ENCODE data around the gene POLR1D. TPM values are rescaled to one million over a fixed set of nuclear protein-coding genes. Genes with fewer than 3 reads are reported as not detected.

POLR1D gene
- total and polyA plus RNA-seq, 9 donors: 98.0 to 146 (median 110) TPM

- no peaks in the 10 kb centered on the region for H3K27me3 ChIP-seq (ENCODE audit: control insufficient read depth, insufficient read depth, low read length)
- no peak overlapping the region for H3K27ac ChIP-seq (ENCODE audit: low read length)
- no CpG with 5 or more reads among the region's 1 CpG for WGBS (ENCODE audit: insufficient coverage)
- H3K4me3 ChIP-seq (ENCODE audit: low read length): no peak overlapping the region
- H3K9me3 ChIP-seq (replicated peaks; ENCODE audit: control insufficient read depth, low read depth, low read length): no peaks in the 10 kb centered on the region
- no peak for DNase-seq
- no peaks in the 10 kb centered on the region for H3K36me3 ChIP-seq (ENCODE audit: control insufficient read depth, insufficient read depth, low read length)
- no peaks in the 10 kb centered on the region for H3K4me1 ChIP-seq (ENCODE audit: control insufficient read depth, insufficient read depth, low read length)
Observed at GRCh38 chr13:27588405-27588804, 33.3 kb upstream of the POLR1D start.

- no peak overlapping the region for H3K4me3 ChIP-seq (ENCODE audit: low read length)
- DNase-seq: no peak
- H3K27me3 ChIP-seq (ENCODE audit: control insufficient read depth, insufficient read depth, low read length): no peaks in the 10 kb centered on the region
- H3K27ac ChIP-seq (ENCODE audit: low read length): no peak overlapping the region
- no peaks in the 10 kb centered on the region for H3K4me1 ChIP-seq (ENCODE audit: control insufficient read depth, insufficient read depth, low read length)
- H3K9me3 ChIP-seq (replicated peaks; ENCODE audit: control insufficient read depth, low read depth, low read length): no peaks in the 10 kb centered on the region
- no peaks in the 10 kb centered on the region for H3K36me3 ChIP-seq (ENCODE audit: control insufficient read depth, insufficient read depth, low read length)
Observed at GRCh38 chr13:27592865-27593264, 28.8 kb upstream of the POLR1D start.

GRCh38 chr13:27593267-27593666 is 28.4 kb upstream of the POLR1D start:
- no peaks in the 10 kb centered on the region for H3K36me3 ChIP-seq (ENCODE audit: control insufficient read depth, insufficient read depth, low read length)
- no peaks in the 10 kb centered on the region for H3K9me3 ChIP-seq (replicated peaks; ENCODE audit: control insufficient read depth, low read depth, low read length)
- H3K27ac ChIP-seq (ENCODE audit: low read length): no peak overlapping the region
- H3K4me1 ChIP-seq (ENCODE audit: control insufficient read depth, insufficient read depth, low read length): no peaks in the 10 kb centered on the region
- no peaks in the 10 kb centered on the region for H3K27me3 ChIP-seq (ENCODE audit: control insufficient read depth, insufficient read depth, low read length)
- 67% methylated on average over 1 of the region's 3 CpGs for WGBS (ENCODE audit: insufficient coverage)
- no peak overlapping the region for H3K4me3 ChIP-seq (ENCODE audit: low read length)
- no peak for DNase-seq

GRCh38 chr13:27595055-27595811 is 26.5 kb upstream of the POLR1D start:
- no peaks in the 10 kb centered on the region for H3K27me3 ChIP-seq (ENCODE audit: control insufficient read depth, insufficient read depth, low read length)
- no peak overlapping the region for H3K27ac ChIP-seq (ENCODE audit: low read length)
- DNase-seq: no peak
- H3K4me1 ChIP-seq (ENCODE audit: control insufficient read depth, insufficient read depth, low read length): no peaks in the 10 kb centered on the region
- H3K36me3 ChIP-seq (ENCODE audit: control insufficient read depth, insufficient read depth, low read length): no peaks in the 10 kb centered on the region
- H3K9me3 ChIP-seq (replicated peaks; ENCODE audit: control insufficient read depth, low read depth, low read length): no peaks in the 10 kb centered on the region
- H3K4me3 ChIP-seq (ENCODE audit: low read length): no peak overlapping the region
- 92% methylated on average over 2 of the region's 2 CpGs for WGBS (ENCODE audit: insufficient coverage)

GRCh38 chr13:27599096-27599495 is 22.6 kb upstream of the POLR1D start:
- H3K9me3 ChIP-seq (replicated peaks; ENCODE audit: control insufficient read depth, low read depth, low read length): no peaks in the 10 kb centered on the region
- H3K36me3 ChIP-seq (ENCODE audit: control insufficient read depth, insufficient read depth, low read length): no peaks in the 10 kb centered on the region
- no peaks in the 10 kb centered on the region for H3K4me1 ChIP-seq (ENCODE audit: control insufficient read depth, insufficient read depth, low read length)
- DNase-seq: no peak
- H3K27ac ChIP-seq (ENCODE audit: low read length): no peak overlapping the region
- H3K27me3 ChIP-seq (ENCODE audit: control insufficient read depth, insufficient read depth, low read length): no peaks in the 10 kb centered on the region
- no peak overlapping the region for H3K4me3 ChIP-seq (ENCODE audit: low read length)

- Histone ChIP-seq H3K4me3 (ENCODE audit: low read length) (no peak overlapping the region), H3K9me3 (replicated peaks; ENCODE audit: control insufficient read depth, low read depth, low read length) (no peaks in the 10 kb centered on the region), H3K36me3 (ENCODE audit: control insufficient read depth, insufficient read depth, low read length) (no peaks in the 10 kb centered on the region), H3K4me1 (ENCODE audit: control insufficient read depth, insufficient read depth, low read length) (no peaks in the 10 kb centered on the region), H3K27ac (ENCODE audit: low read length) (no peak overlapping the region), H3K27me3 (ENCODE audit: control insufficient read depth, insufficient read depth, low read length) (no peaks in the 10 kb centered on the region)
- DNase-seq: peak; percentile 27
- WGBS (ENCODE audit: insufficient coverage): no CpG with 5 or more reads among the region's 5 CpGs
Observed at GRCh38 chr13:27599845-27600553, 21.7 kb upstream of the POLR1D start.

- H3K4me3 ChIP-seq (ENCODE audit: low read length): no peak overlapping the region
- H3K9me3 ChIP-seq (replicated peaks; ENCODE audit: control insufficient read depth, low read depth, low read length): no peaks in the 10 kb centered on the region
- H3K4me1 ChIP-seq (ENCODE audit: control insufficient read depth, insufficient read depth, low read length): no peaks in the 10 kb centered on the region
- no peak overlapping the region for H3K27ac ChIP-seq (ENCODE audit: low read length)
- no peak for DNase-seq
- H3K36me3 ChIP-seq (ENCODE audit: control insufficient read depth, insufficient read depth, low read length): no peaks in the 10 kb centered on the region
- no peaks in the 10 kb centered on the region for H3K27me3 ChIP-seq (ENCODE audit: control insufficient read depth, insufficient read depth, low read length)
- WGBS (ENCODE audit: insufficient coverage): 86% methylated on average over 1 of the region's 1 CpG
Observed at GRCh38 chr13:27600711-27601110, 21.0 kb upstream of the POLR1D start.

GRCh38 chr13:27601208-27601607 is 20.5 kb upstream of the POLR1D start:
- no peaks in the 10 kb centered on the region for H3K36me3 ChIP-seq (ENCODE audit: control insufficient read depth, insufficient read depth, low read length)
- no peak for DNase-seq
- H3K4me1 ChIP-seq (ENCODE audit: control insufficient read depth, insufficient read depth, low read length): no peaks in the 10 kb centered on the region
- no peaks in the 10 kb centered on the region for H3K27me3 ChIP-seq (ENCODE audit: control insufficient read depth, insufficient read depth, low read length)
- WGBS (ENCODE audit: insufficient coverage): no CpG with 5 or more reads among the region's 2 CpGs
- H3K4me3 ChIP-seq (ENCODE audit: low read length): no peak overlapping the region
- no peaks in the 10 kb centered on the region for H3K9me3 ChIP-seq (replicated peaks; ENCODE audit: control insufficient read depth, low read depth, low read length)
- H3K27ac ChIP-seq (ENCODE audit: low read length): no peak overlapping the region

- no peak overlapping the region for H3K27ac ChIP-seq (ENCODE audit: low read length)
- H3K36me3 ChIP-seq (ENCODE audit: control insufficient read depth, insufficient read depth, low read length): no peaks in the 10 kb centered on the region
- WGBS (ENCODE audit: insufficient coverage): 88% methylated on average over 1 of the region's 2 CpGs
- no peaks in the 10 kb centered on the region for H3K27me3 ChIP-seq (ENCODE audit: control insufficient read depth, insufficient read depth, low read length)
- DNase-seq: no peak
- no peak overlapping the region for H3K4me3 ChIP-seq (ENCODE audit: low read length)
- H3K4me1 ChIP-seq (ENCODE audit: control insufficient read depth, insufficient read depth, low read length): no peaks in the 10 kb centered on the region
- H3K9me3 ChIP-seq (replicated peaks; ENCODE audit: control insufficient read depth, low read depth, low read length): no peaks in the 10 kb centered on the region
Observed at GRCh38 chr13:27601803-27602202, 19.9 kb upstream of the POLR1D start.

GRCh38 chr13:27605099-27605498 is 16.6 kb upstream of the POLR1D start:
- Histone ChIP-seq H3K36me3 (ENCODE audit: control insufficient read depth, insufficient read depth, low read length) (no peaks in the 10 kb centered on the region), H3K4me1 (ENCODE audit: control insufficient read depth, insufficient read depth, low read length) (no peaks in the 10 kb centered on the region), H3K27ac (ENCODE audit: low read length) (no peak overlapping the region), H3K4me3 (ENCODE audit: low read length) (no peak overlapping the region), H3K9me3 (replicated peaks; ENCODE audit: control insufficient read depth, low read depth, low read length) (no peaks in the 10 kb centered on the region), H3K27me3 (ENCODE audit: control insufficient read depth, insufficient read depth, low read length) (no peaks in the 10 kb centered on the region)
- DNase-seq: no peak
- no CpG with 5 or more reads among the region's 3 CpGs for WGBS (ENCODE audit: insufficient coverage)

All from muscle of leg (tissue), 11 donors.